HuH-7 (cell line): ENCODE data around the gene RAP1GAP2.

ENCODE experiments used
- DNase-seq: peaks from one replicate; pipeline ENCODE4 v3.0.0; 2011; ENCODE audit warnings: low spot score

The RAP1GAP2 gene

DNA sequence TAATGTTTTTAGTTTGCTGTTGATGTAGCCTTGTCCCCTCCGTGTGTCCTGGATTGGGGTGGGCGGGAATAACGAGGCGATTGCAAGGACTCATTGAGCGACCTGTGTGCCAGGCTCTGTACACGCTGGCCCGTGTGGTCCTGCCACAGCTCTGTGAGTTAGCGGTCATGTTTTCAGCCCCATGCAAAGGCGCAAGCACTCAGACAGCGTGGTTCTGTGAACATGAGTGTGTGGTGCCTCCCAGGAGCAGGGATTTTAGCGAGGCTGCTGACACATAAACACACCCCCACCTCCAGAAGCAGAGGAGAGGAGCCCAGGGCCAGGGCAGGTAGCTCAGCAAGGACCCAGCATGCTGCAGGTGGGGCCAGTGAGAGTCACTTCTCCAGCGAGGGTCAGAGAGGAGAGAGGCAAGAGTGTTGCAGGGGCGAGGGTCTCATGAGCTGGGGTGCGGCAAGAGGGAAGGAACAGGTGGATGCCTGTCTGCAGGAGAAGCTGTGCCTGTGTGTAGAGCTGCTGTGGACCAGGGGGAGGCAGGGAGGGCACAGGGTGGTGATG lies 151.8 kb downstream of the RAP1GAP2 start:
- no peak for DNase-seq

DNA sequence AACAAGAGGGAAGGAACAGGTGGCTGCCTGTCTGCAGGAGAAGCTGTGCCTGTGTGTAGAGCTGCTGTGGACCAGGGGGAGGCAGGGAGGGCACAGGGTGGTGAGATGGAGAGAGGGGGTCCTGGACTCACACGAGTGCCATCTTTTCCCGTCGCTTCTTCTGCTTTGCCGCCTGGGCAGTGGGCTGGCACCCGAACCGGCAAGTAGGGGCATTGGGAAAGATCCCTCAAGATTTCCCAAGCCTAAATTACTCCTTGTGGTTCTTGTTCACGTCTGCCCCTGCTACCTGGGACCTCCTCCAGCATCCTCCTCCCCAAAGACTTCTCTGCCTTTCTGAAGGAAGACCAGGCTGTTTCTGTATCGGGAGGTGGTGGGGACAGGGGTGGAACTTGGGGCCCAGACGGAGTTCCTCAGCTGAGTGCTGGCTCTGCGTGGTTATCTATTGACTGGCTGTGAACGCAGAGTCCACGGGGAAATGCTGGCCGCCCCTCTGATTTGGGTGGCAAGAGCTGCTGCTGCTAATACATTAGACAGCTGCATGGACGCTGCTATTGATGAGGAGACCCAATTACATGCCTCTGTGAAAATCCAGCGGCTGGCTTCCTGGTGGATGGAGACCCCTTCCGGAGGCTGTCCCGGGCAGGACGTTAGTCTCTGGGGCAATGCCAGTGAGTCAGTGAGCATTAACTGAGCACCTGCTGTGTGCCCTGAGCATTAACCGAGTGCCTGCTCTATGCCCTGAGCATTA lies 152.7 kb downstream of the RAP1GAP2 start:
- no peak for DNase-seq

DNA sequence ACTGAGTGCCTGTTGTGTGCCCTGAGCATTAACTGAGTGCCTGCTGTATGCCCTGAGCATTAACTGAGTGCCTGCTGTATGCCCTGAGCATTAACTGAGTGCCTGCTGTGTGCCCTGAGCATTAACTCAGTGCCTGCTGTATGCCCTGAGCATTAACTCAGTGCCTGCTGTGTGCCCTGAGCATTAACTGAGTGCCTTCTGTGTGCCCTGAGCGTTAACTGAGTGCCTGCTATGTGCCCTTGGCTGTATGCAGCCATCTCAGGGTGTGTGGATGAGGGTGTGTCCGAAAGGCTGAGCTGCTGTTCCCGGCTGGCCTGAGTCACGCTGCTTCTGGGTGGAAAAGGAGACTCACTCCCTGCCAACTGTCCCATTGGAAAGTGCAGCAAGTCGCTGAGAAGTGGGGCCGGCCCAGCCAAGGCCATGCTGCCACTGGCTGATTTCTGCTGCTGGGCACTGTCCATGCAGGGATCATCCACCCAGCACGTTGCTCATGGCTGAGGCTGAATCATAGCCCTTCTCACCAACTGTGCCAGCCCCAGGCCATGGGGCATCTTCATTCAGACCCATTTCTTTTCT lies 153.3 kb downstream of the RAP1GAP2 start:
- DNase-seq: no peak

DNA sequence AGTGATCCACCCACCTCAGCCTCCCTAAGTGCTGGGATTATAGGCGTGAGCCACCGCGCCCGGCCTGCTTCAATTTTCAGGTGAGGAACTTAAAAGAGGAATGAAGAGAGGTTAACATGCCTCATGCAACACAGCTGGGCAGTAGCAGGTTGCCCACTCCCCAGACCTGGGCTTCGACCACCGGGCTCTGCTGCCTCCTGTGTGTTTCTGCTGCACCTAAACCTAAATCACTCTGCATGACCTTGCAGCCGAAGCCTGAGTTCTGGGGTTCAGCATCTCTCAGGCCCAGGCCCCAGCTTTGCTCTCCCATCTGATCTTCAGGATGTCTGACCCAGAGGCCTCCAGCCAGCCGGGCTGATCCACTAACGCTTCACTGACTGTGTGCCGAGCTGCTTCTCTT lies 154.6 kb downstream of the RAP1GAP2 start:
- no peak for DNase-seq

DNA sequence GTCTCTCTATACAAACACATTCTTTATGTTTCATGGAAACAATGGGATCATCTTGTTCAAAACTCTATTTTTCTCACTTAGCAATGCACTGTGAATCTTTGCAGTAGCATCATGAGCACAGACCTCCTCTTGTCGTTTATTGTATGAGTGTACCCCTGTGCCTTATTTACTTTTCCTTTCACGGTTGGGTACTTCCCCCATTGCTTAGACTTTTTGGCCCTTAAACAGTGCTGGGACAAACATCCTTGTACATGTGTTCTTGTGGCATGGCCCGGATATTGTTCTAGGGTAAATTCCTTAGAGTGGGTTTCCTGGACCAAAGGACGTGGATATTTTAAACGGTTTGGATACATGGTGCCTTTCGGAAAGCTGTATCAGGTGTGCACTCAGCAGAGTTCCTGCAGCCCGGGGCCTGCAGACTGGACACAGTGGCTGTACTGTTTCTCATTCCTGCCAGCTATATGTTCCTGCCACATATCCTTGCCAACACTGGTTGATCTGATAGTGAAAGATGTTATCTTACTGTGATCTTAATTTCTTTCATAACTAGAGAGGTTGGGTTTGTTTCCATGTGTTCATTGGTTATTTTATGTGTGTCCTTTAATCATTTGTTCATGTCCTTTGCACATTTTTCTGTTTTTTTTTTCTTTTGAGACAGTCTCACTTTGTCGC lies 156.1 kb downstream of the RAP1GAP2 start:
- no peak for DNase-seq

DNA sequence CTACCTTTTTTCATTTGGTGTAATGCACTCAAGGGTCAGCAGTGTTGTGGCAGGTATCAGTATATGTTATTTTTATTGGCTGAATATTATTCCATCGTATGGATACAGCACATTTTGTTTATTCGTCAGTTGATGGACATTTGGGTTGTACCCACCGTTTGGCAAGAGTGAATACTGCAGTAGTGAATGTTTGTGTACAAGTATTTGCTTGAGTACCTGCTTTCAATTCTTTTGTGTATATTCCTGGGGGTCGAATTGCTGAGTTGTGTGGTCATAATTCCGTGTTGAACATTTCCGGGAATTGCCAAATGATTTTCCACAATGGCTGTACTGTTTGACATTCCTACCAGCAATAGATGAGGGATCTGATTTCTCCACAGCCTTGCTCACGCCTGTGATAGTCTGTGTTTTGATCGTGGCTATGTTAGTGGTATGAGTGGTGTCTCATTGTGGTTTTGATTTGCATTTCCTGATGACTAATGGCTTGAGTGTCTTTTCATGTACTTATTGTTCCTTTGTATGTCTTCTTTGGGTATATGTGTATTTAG lies 158.7 kb downstream of the RAP1GAP2 start:
- peak; percentile 49 for DNase-seq

DNA sequence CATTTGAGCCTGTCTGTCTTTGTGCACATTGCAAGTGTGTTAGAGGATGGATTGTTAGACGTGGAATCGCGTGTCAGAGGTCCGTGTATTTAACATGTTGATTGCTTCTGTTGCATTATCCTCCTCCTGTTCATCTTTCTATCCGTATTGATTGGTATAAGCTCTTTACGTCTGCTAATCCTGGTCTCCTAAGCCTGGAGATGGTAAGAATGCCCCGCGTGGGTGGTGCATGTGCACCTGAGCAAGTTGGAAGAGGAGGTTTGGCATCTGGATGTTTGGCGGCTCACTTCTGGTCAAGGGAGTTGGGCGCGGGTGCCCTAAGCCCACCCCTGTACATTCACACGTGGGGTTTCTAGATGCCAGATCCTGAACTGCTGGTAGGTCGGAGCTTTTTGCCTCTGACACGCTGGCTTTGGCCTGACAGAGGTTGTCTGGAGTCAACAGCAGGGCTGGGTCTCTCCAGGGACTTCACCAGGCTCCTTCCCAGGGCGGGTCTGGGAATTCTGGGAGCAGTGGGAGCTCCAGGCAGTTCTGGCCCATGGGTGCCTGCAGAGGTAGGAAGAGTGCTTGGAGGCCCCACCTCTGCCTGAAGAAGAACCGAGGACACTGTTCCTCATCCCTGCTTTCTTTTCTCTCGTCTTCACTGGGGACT lies 159.8 kb downstream of the RAP1GAP2 start:
- no peak for DNase-seq

DNA sequence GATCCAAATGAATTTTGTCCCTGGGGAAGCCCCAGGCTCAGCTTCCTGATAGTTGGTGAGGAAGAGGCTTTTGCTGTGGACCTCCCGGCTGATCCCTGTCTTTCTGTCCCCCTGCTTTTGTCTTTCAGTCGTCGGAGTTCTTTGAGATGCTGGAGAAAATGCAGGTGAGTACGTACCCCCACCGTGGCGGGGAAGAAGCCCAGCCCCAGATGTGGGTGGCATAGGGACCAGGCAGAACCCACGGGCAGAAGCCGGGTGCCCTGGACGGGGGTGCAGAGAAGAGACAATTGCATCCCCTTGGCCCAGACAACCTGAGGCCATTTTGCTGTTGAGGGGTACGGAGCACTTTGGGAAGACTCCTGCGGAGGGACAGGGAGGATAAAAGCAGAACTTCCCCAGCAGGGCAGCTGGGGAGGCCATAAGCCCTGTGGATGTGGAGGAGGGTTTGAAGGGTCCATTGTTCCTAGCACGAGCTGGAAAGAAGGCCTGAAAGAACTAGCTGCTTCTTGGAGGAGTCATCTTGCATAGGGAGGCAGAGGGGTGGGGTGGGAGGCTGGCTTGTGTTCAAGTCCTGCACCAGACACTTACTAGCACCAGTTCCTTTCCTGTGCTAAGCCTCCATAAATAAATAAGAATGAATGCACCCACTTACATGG lies 161.5 kb downstream of the RAP1GAP2 start:
- no peak for DNase-seq

DNA sequence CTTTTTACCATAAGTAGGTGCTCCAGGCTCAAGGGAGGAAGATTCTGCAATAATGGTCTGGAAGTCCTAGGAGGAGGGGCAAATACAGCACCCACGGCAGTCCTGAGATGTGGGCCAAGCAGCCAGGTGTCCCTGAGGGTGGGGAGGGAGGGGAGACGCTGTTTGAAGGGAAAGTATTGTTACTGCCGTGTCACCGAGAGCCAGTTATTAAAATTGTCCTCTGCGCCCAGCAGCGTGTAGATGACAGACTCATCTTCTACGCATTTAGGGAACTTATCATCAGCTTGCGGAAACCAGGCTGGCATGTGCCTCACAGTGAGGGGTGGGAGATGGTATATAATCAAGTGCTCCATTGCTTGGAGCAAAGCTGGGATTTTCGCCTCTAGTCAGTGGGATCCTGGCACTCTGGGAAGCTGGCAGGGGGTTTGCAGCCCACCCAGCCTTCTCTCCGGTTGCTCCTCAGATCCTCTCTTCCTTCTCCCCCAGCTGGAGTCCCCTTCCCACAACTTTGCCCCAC lies 162.5 kb downstream of the RAP1GAP2 start:
- no peak for DNase-seq

DNA sequence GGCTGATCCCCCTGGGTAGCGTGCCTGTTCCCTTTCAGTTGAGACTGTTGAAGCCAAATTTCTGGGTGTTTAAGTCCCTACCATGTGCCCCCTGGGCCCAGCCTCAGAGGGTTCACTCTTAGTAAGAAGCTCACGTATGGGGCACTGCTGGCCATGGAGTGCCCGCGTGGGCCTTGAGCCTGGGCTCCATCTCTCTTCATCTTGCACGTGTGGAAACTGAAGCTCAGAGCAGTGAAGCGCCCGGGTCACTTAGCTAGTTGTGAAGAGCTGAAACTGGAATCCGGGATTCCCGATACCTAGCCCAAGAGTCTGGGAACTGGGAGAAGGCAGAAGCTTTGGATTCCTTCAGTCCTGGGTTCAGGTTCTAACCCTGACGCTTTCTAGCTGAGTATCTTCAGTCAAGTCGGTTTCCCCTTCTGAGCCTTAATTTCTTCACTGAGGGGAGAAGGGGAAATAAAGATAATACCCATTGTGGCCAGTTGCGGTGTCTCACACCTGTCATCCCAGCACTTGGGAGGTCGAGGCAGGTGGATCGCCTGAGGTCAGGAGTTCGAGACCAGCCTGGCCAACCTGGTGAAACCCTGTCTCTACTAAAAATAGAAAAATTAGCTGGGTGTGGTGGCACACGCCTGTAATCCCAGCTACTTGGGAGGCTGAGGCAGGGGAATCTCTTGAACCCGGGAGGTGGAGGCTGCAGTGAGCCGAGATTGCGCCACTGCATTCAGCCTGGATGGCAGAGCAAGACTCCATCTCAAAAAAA lies 163.3 kb downstream of the RAP1GAP2 start:
- no peak for DNase-seq

DNA sequence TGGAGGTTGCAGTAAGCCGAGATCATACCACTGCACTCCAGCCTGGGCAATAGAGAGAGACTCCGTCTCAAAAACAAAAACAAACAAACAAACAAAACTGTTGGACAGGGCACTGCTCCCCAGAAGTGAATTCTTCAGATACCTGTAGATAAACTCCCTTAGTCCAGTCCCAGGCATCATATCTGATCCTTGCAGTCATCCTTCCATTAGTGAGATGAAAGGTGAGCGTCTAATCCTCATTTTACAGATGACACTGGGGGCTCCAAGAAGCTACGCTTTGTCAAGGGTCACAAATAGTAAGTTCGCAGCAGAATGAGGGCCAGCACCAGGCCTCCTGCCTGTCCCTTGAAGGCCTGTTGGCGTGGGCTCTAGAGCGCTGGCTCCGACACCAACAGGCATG lies 165.2 kb downstream of the RAP1GAP2 start:
- no peak for DNase-seq

DNA sequence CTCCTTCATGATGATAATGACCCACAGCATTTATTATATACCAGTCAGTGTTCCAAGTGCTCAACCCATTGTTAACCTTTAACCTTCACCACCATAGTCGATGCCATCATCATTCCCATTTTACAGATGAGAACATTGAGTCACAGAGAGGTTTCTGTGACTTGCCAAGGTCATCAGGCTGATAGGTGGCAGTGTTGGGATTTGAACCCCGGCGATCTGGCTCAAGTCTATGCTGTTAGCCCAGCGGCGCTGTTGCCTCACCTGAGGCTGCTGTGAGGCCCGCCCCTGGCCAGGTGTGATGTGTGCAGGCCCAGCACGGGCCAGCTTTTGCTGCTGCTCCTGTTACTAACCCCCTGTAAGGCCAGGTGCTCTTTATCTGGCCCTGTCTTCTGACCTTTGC lies 166.0 kb downstream of the RAP1GAP2 start:
- DNase-seq: no peak

DNA sequence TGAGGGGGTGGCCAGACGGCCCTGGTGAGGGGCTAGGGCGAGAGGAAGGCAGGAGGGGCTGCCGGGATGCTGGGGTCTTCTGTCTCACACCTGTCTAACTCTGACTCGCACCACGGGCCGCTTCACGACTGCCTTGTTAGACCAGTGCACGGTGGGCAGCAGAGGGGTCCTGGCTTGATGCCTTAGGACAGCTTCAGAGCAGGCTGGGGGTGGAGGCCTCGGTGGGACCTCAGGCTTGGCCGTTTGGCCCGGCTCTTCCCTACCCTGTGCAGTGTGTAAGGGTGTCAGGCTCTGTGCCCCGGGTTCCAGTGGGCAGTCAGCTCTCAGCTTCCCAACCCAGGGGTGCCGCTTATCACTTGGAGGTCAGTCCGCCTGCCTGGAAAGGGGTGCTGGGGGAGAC lies 166.5 kb downstream of the RAP1GAP2 start:
- DNase-seq: no peak

DNA sequence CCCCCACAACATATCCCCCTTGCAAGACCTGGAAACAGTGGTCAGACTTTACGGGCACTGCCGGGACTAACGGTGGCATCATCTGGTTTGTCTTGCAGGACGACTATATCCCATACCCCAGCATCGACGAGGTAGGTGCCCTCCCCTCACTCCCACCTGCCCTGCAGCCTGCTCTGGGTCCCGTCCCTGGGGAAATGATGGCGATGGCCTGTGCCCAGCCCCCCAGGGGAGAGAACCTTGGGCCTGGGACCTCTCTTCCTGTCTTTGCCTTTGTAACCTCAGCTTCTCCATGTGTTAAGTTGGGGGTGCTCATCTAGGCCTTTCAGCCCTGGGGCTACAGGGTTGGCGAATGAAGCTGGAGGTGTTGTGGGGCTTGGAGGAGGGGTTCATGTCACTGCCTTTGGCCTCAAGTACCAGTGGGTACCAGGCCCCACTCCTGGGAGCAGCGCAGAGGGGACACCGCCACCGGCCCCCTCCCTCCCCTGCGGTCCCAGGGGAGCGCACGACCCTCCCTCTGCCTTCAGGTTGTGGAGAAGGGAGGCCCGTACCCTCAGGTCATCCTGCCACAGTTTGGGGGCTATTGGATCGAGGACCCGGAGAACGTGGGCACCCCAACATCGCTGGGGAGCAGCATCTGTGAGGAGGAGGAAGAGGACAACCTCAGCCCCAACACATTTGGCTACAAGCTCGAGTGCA lies 167.2 kb downstream of the RAP1GAP2 start:
- DNase-seq: no peak

DNA sequence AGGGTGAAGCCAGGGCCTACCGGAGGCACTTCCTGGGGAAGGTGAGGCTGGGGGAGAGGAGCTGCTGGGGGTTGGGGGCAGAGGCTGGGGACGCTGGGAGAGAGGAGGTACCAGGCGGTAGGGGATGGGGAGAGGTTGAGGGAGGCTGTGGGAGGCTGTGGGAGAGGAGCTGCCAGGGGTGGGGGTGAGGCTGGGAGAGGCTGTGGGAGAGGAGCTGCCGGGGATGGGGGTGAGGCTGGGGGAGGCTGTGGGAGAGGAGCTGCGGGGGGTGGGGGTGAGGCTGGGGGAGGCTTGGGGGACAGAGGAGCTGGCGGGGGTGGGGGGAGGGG lies 167.8 kb downstream of the RAP1GAP2 start:
- DNase-seq: no peak

DNA sequence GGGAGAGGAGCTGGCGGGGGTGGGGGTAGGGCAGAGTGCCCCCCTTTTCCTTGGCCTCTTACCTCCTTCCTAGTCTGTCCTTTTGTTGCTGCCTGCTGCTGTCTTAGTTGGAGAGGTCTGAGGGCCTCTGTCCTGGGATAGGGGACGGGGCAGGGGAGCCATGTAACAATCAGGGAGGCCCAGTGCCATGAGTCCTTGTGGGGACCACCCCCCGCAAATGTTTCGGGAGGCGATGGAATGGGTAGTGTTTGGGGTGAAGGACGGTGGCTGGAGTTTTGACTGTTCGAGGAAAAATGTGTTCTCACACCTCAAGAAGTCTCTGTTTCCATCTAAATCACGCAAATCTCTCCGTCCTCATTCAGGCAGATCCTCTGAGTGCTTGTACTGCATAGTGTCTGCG lies 168.1 kb downstream of the RAP1GAP2 start:
- DNase-seq: no peak

DNA sequence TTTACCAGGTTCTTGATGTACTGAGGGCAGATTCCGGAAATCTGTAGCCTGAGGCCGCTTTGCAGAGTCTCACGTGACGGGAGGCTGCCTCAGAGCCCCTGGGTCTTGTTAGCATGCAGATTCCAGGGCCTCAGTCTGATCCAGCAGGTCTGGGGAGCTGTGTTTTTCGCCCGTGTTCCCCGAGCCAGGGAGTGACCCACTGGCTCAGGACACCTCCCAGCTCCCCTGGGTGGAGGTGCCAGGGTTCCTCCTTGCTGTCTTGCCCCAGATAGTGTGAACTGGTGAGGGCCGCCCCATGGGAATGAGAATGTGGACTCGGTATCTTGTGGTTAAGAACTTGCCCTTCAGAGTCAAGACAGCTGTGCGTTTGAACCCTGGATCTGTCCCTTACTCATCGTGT lies 168.6 kb downstream of the RAP1GAP2 start:
- DNase-seq: no peak

DNA sequence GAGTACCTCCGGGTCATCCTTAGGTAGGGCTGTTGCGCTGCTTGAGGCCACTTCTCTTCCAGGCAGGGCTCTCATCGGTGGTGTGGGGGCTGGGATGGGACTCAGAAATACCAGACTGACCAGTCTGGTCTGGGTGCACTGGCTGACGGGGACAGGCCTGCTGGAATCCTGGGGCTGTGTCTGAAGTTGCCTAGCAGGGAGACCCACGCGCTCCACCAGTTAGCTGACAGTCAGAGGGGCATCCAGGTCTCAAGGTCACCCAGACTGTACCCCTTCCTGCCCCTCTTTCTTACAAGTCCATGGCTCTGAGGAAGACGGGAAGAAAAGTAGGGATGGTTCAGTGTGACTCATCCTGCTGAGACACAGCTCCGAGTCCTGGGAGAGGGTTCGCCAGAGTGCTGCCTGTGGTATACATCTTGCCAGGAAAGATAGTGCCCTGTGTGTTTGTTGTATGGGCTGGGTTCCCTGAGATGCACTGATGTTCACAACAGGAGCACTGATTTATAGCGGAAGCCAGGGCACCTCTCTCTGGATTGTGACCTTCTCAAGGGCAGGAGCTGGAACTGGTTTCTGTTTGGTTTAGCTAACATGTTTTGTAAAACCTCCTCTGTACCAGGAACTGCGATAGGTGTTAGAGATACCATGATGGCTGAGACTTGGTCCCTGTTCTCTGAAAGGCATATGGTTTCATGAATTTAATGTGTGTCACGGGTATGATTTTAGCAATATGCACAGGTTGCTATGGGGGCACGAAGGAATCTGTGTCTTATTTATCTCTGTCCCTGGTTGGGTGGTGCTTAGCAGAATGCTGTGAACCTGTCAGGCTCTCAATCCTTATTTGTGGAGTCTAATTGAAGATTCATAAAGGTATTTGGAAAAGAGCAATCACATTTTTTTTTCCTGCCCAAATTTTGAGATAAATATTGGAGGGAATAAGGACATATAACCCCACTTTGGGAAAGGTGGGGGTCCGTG lies 169.7 kb downstream of the RAP1GAP2 start:
- no peak for DNase-seq

DNA sequence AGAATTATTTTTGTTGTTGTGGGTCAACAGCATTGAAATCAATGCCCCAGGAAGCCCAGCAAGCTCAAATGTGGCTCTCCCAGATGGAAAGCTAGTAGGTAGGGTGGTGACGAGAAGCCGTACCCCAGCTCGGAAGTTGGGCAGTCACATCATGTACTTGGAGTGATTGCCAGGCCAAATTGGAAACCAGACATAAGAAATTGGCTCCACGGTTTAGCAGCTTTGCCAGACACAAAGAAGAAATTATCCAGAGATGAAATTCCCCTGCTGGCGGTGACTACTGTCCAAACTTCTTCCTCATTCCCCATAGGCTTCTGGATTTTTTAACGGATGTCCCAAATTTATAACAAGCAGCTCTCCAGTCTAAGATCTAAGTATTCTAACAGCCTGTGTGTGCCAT lies 171.3 kb downstream of the RAP1GAP2 start:
- no peak for DNase-seq
